MM.1S (cell line): Measurements from ENCODE around the gene C17orf58.
A peak's percentile ranks its signal among the peaks of the same experiment; 100 is the strongest.
"Not testable (repeated sequence)": the region's sequence is repeated elsewhere in the genome, so short reads cannot be mapped to it uniquely, and the experiment has no call there.

Experiments
- DNase-seq: peaks from one replicate; pipeline ENCODE4 v3.0.0-alpha.2; 2015
- H2AFZ ChIP-seq: fragments of 300-600 bp; sonication (generic); 2 replicates; pipeline ENCODE4 v1.6.0; 2016; ENCODE audit warnings: antibody characterized with exemption, low read length
- H3F3A ChIP-seq: fragments of 300-600 bp; sonication (generic); 2 replicates; pipeline ENCODE4 v1.6.1; 2016; ENCODE audit warnings: mild to moderate bottlenecking, antibody characterized with exemption, low read length, moderate library complexity, mixed read lengths; ENCODE audit not compliant: insufficient read depth
- H3K27ac ChIP-seq: fragments of 300-600 bp; sonication (generic); 2 replicates; pipeline ENCODE4 v1.5.1; 2016; ENCODE audit warnings: mild to moderate bottlenecking, low read length
- H3K27me3 ChIP-seq: fragments of 300-600 bp; sonication (generic); replicated peaks from 2 replicates; pipeline ENCODE4 v1.6.0; 2016; ENCODE audit warnings: low read length; ENCODE audit not compliant: insufficient read depth
- H3K36me3 ChIP-seq: fragments of 300-600 bp; sonication (generic); replicated peaks from 2 replicates; pipeline ENCODE4 v1.6.1; 2016; ENCODE audit warnings: mild to moderate bottlenecking, low read length, mixed read lengths; ENCODE audit not compliant: insufficient read depth
- H3K4me1 ChIP-seq: fragments of 300-600 bp; sonication (generic); 2 replicates; pipeline ENCODE4 v1.6.1; 2016; ENCODE audit warnings: low read length, mixed read lengths
- H3K4me2 ChIP-seq: fragments of 300-600 bp; sonication (generic); 2 replicates; pipeline ENCODE4 v1.6.0; 2016; ENCODE audit warnings: low read depth, low read length
- H3K4me3 ChIP-seq: fragments of 300-600 bp; sonication (generic); 2 replicates; pipeline ENCODE4 v1.5.1; 2016; ENCODE audit warnings: low read length, mixed read lengths
- H3K79me2 ChIP-seq: fragments of 300-600 bp; sonication (generic); 2 replicates; pipeline ENCODE4 v1.6.1; 2016; ENCODE audit warnings: mixed run types, low read length, mixed read lengths
- H3K9ac ChIP-seq: fragments of 300-600 bp; sonication (generic); 2 replicates; pipeline ENCODE4 v1.6.1; 2016; ENCODE audit warnings: low read length, mixed read lengths
- H3K9me2 ChIP-seq: fragments of 300-600 bp; sonication (generic); replicated peaks from 2 replicates; pipeline ENCODE4 v1.6.1; 2016; ENCODE audit warnings: mild to moderate bottlenecking, low read length, mixed read lengths; ENCODE audit not compliant: insufficient read depth
- H3K9me3 ChIP-seq: fragments of 300-600 bp; sonication (generic); replicated peaks from 2 replicates; pipeline ENCODE4 v1.6.1; 2016; ENCODE audit warnings: mild to moderate bottlenecking, low read length, mixed read lengths; ENCODE audit not compliant: insufficient read depth
- H4K20me1 ChIP-seq: fragments of 300-600 bp; sonication (generic); 2 replicates; pipeline ENCODE4 v1.6.1; 2016; ENCODE audit warnings: mild to moderate bottlenecking, low read length, moderate library complexity, mixed read lengths; ENCODE audit not compliant: insufficient read depth
- EZH2 ChIP-seq: fragments of 300-600 bp; sonication (generic); optimal IDR thresholded peaks from 2 replicates; pipeline ENCODE3; 2017; ENCODE audit warnings: low read depth, mild to moderate bottlenecking, antibody characterized with exemption, low read length, mixed read lengths
- EZH2phosphoT487 ChIP-seq: fragments of 300-600 bp; sonication (generic); IDR thresholded peaks from 2 replicates; pipeline ENCODE4 v1.6.1; 2018; ENCODE audit warnings: antibody characterized with exemption, low read length
- TF ChIP-seq, protein P1 (sequence below): fragments of 300-600 bp; sonication (generic); IDR thresholded peaks from 2 replicates; pipeline ENCODE4 v1.5.1; 2016; ENCODE audit warnings: antibody characterized with exemption, low read length, mixed read lengths

The C17orf58 gene

DNA sequence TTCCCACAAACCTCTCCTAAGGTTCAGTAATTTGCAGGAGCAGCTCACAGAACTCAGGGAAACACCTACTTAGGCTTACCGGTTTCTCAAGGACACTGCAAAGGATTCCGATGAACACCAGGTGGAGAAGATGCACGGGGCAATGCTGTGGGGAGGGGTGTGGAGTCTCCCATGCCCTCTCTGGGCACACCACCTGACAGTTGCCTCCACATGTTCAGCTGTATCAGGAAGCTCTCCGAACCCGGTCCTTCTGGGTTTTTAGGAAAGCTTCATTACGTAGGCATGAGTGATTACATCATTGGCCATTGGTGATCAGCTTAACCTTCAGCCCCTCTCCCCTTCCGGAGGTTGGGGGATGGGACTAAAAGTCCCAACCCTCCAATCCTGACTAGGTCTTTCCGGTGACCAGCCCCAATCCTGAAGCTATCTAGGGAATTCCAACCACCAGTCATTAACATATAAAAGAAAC, 21.6 kb downstream of the C17orf58 start:
- H3K4me3 ChIP-seq: no peak overlapping the region

DNA sequence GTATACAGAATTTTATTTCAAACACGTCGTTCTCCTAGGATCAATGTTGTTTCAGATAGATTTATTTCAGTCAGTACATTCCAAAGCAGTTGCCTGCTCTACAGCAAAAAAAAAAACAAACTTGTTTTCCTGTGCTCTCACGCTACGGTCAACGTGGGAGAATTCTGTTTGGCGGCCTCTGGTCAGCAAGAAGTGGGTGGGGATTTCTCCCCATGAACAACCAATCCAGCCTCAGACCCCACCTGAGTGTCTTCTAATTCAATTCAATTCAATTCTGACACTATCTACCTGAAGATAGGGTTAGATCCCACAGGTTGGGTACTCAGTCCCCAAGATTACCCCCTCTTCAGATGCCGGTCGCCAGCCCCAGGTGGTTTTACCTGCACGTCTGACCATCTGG, 22.1 kb downstream of the C17orf58 start:
- Histone ChIP-seq H3K4me3 (no peak overlapping the region), H3K79me2 (no peaks in the 10 kb centered on the region), H3K9me3 (no peaks in the 10 kb centered on the region), H3K9ac (no peak overlapping the region), H3K9me2 (no peaks in the 10 kb centered on the region), H3F3A (no peaks in the 10 kb centered on the region), H4K20me1 (no peaks in the 10 kb centered on the region), H3K36me3 (no peaks in the 10 kb centered on the region), H3K27ac (no peak overlapping the region), H3K27me3 (no peaks in the 10 kb centered on the region), H2AFZ (no peak overlapping the region), H3K4me1 (no peaks in the 10 kb centered on the region), H3K4me2 (no peak overlapping the region)
- TF ChIP-seq EZH2 (no peak), EZH2phosphoT487 (no peak)
- TF ChIP-seq, protein P1, sequence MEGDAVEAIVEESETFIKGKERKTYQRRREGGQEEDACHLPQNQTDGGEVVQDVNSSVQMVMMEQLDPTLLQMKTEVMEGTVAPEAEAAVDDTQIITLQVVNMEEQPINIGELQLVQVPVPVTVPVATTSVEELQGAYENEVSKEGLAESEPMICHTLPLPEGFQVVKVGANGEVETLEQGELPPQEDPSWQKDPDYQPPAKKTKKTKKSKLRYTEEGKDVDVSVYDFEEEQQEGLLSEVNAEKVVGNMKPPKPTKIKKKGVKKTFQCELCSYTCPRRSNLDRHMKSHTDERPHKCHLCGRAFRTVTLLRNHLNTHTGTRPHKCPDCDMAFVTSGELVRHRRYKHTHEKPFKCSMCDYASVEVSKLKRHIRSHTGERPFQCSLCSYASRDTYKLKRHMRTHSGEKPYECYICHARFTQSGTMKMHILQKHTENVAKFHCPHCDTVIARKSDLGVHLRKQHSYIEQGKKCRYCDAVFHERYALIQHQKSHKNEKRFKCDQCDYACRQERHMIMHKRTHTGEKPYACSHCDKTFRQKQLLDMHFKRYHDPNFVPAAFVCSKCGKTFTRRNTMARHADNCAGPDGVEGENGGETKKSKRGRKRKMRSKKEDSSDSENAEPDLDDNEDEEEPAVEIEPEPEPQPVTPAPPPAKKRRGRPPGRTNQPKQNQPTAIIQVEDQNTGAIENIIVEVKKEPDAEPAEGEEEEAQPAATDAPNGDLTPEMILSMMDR: no peak
- no peak for DNase-seq

More for the DNA sequence above, 21.6 kb downstream of the C17orf58 start:
- H3K9ac ChIP-seq: no peak overlapping the region
- no peak for TF ChIP-seq EZH2
- no peak overlapping the region for H3K27ac ChIP-seq
- H3K27me3 ChIP-seq: no peaks in the 10 kb centered on the region
- H3K9me3 ChIP-seq: no peaks in the 10 kb centered on the region
- no peaks in the 10 kb centered on the region for H3K79me2 ChIP-seq
- H3K36me3 ChIP-seq: no peaks in the 10 kb centered on the region
- no peaks in the 10 kb centered on the region for H3K4me1 ChIP-seq
- no peaks in the 10 kb centered on the region for H4K20me1 ChIP-seq
- H3F3A ChIP-seq: no peaks in the 10 kb centered on the region
- H2AFZ ChIP-seq: no peak overlapping the region
- DNase-seq: no peak
- no peaks in the 10 kb centered on the region for H3K9me2 ChIP-seq
- H3K4me2 ChIP-seq: no peak overlapping the region

DNA sequence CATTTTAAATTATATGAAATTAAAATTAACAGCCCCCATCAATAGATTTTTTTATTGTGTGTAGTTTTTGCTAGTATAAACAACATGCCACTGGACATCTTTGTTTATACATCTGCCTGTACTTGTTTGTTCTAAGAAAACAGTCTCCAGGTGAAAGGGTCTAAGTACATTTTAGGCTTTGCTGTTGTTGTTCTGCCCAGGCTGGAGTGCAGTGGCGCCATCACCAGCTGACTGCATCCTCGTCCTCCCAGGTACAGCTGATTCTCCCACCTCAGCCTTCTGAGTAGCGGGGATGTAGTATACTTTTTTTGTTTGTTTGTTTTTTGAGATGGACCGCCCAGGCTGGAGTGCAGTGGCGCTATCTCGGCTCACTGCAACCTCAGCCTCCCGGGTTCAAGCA, 25.5 kb downstream of the C17orf58 start:
- H3K36me3 ChIP-seq: no peaks in the 10 kb centered on the region
- H3K4me2 ChIP-seq: no peak overlapping the region
- H3K79me2 ChIP-seq: no peaks in the 10 kb centered on the region
- H3K9me3 ChIP-seq: no peaks in the 10 kb centered on the region
- no peak overlapping the region for H3K27ac ChIP-seq
- no peak overlapping the region for H3K4me3 ChIP-seq
- H3F3A ChIP-seq: no peaks in the 10 kb centered on the region
- H4K20me1 ChIP-seq: no peaks in the 10 kb centered on the region
- no peak overlapping the region for H3K9ac ChIP-seq
- no peaks in the 10 kb centered on the region for H3K27me3 ChIP-seq
- TF ChIP-seq EZH2: no peak
- no peaks in the 10 kb centered on the region for H3K4me1 ChIP-seq
- DNase-seq: no peak
- no peaks in the 10 kb centered on the region for H3K9me2 ChIP-seq
- no peak overlapping the region for H2AFZ ChIP-seq

DNA sequence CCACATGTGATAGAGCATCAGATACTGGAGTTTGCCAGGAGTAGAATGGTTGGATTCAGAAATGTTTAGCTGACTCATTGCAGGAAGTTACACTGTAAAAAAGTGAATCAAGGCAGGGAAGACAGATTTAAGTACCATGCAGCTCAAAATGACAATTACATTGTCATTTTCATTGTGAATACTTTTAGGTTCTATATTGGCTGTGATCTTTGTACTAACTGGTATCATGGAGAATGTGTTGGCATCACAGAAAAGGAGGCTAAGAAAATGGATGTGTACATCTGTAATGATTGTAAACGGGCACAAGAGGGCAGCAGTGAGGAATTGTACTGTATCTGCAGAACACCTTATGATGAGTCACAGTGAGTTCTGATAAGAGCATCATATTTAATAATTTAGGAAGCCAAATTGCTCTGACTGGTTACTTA, 33.1 kb downstream of the C17orf58 start:
- not testable (repeated sequence) for H3K36me3 ChIP-seq, H3K4me3 ChIP-seq, H3K9ac ChIP-seq, H3K4me1 ChIP-seq, H3K79me2 ChIP-seq, H4K20me1 ChIP-seq, H2AFZ ChIP-seq, H3K9me2 ChIP-seq, H3F3A ChIP-seq, H3K27ac ChIP-seq, H3K4me2 ChIP-seq, H3K27me3 ChIP-seq, H3K9me3 ChIP-seq
- TF ChIP-seq, protein P1: peak; percentile 47
- DNase-seq: peak; percentile 73

DNA sequence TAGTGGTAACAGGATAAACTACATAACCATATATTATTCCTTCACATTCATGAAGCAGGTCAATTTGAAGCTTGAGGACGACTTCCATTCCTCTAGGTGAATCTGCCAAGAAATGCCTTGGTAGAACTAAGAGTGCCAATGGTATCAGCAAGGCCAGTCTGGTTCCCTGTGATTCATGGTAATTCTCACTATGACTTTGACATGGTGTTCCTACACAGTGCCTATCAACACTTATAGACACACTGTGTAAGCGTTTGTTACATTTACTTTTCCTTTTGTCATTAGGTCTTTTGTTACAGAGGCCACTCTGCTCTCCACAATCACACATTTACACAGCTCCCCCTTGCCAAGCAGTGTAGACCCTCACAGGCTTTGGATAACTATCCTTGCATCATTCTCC, 34.1 kb downstream of the C17orf58 start:
- H3K27me3 ChIP-seq, DNase-seq, H2AFZ ChIP-seq, H4K20me1 ChIP-seq, H3K4me2 ChIP-seq, H3K36me3 ChIP-seq, H3K9ac ChIP-seq, H3K9me2 ChIP-seq, H3K79me2 ChIP-seq, H3F3A ChIP-seq, H3K27ac ChIP-seq, H3K4me3 ChIP-seq, H3K4me1 ChIP-seq, H3K9me3 ChIP-seq: not testable (repeated sequence)

DNA sequence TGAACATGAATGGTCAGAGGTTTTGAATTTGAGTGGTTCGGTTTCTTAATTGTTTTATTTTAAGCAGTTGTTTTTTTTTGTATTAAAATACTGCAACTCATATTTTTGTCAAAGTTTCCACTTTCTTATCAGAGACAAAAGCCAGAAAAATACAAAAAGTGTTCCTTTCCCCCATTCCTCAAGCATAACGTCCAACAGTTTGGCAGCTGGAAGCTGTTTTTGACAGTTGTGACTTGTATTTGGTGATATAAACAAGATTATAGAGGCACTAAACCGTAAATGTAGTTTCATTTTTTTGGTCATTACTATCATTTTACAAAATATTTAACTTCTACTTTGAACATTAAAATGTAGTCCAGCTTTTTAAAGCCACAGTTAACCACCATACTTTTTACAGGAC, 36.0 kb downstream of the C17orf58 start:
- not testable (repeated sequence) for DNase-seq, H4K20me1 ChIP-seq, H2AFZ ChIP-seq, H3K4me2 ChIP-seq, H3K27me3 ChIP-seq, H3K4me3 ChIP-seq, H3K36me3 ChIP-seq, H3K9ac ChIP-seq, H3F3A ChIP-seq, H3K27ac ChIP-seq, H3K79me2 ChIP-seq, H3K9me2 ChIP-seq, H3K4me1 ChIP-seq, H3K9me3 ChIP-seq
